Fibroblast of skin of left quadriceps (primary cell): ENCODE data around the gene RPS6KA3.
"Not testable (repeated sequence)": the region's sequence is repeated elsewhere in the genome, so short reads cannot be mapped to it uniquely, and the experiment has no call there.

ENCODE experiments used
- DNase-seq, 2 experiments: peaks; one replicate each; pipeline ENCODE4 v3.0.0-alpha.2; 2013; ENCODE audit warnings: low read depth in 2 of 2

RPS6KA3 gene

DNA sequence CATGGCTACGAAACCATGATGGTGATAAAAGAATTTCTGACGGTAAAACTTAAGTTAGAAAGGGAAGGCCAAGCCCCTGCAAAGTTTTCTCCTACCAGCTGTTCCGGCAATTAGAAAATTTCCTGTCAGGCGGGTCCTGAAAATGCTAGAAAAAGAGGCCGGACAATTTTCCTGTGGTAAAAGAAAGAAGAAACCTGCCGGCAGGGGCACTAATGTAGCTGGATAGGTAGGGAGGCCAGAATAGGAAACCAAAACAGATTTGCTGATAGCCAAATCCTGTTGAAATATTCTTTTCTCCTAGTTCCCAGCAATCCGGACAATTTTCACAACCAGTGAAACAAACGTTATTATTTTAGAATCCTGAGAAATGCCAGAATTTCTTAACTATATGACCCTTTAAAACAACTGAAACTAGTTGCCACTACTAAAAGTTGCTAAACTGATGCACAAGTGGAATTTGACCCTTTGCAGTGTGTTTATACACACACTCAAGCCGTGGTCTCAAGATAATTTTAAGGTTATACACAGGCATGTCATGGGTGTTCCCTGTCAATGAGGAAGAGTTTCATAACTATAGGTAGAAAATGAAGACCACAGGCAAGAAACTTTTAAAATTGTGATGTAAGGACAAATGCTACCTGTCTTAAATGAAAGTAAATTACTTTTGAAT, 47.7 kb downstream of the RPS6KA3 start:
- DNase-seq, result no peak

DNA sequence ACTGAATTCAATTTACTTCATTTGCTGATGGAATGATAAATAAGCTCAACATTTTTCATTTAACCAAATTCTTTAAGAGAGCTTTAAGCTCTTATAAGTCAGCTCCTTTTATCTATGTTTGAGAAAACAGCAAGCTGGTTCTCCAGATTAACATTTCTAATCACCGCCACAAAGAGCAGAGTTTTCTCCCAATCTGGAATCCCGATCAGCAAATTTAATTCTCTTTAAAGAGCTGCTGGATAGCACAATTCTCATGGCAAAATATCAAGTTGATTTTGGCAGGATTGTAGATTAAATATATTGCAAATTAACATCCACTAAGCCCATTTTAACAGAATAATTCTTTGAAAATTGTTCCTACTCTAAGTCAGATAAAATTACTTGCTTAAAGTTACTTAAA, 48.8 kb downstream of the RPS6KA3 start:
- no peak for DNase-seq

DNA sequence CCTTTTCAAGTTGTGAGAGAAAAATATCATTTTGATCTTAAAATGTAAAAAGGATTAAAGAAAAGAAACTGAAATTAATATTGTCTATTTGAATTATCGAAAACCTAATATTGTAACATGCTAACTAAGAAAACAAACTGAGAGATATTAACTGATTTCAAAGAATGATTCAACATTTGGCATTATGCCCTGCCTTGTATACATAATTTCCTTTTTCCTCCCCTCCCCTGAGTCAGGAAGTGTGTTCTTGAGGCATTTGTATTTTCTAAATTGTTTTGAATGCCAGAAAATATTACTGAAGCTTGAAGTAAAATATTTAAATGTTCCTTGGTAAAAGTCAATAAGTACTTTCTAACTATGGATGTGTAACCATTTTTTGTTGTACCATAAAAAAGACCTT, 49.4 kb downstream of the RPS6KA3 start:
- DNase-seq, result peak; percentile 24 to 31

DNA sequence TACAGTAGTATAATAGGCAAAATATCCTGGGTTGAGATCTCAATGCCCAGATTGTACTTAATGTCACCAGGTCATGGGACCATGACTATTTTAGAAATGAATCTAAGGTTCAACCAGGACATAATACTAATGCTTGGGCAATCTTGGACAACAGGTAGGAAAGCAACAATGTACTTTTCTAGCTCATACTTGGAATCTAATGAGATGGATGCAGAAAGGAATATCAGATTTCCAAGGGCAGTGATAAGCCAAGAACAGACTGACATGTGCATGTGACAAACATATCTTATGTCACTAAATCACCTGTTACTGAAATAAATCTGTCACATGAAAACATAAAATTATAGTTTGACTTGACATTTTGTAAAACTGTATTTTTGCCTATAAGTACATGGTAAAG, 51.1 kb downstream of the RPS6KA3 start:
- no peak for DNase-seq

DNA sequence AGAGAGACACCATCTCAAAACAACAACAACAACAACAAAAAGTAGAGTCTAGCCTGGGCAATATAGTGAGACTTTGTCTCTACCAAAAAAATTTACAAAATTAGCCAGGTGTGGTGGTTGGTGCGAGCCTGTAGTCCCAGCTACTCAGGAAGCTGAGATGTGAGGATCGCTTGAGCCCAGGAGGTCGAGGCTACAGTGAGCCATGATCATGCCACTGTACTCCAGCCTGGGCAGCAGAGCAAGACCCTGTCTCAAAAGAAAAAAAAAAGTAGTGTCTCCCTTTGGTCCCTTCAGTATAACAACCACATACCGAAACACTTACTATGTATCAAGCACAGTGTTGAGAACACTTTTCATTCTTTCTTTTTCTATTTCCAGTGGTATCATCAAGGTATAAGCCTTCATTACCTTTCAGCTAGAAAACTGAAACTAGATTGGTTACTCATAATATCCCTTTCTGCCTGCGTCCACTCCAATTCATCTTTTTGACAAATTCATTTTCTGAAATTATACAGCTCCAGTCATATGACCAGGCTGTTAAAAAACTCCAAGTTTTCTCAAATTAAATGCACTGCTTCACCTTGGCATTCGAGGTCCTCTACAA, 54.1 kb downstream of the RPS6KA3 start:
- DNase-seq, result no peak

DNA sequence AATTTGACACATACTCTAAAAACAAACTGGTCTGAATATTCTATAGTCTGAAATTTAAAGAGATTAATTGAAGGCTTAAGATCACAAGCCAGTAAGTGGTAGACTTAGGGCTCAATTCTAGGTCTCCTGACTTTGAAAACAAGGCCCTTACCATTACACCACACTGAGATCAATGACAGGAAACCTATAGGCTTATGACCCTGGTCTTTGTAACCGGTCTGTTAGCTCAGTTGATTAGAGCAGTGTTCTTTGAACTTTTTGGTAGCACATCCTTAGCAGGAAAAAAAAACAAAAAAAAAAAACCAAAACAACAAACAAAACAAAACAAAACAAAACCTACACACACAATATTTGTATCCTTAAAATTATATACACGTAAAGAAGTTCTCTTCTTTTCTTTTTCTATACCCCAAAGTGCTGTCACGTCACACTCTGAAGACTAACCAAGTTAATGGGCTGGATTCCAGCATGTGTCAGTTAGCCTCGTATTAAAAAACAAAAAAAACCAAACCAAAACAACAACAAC, 55.4 kb downstream of the RPS6KA3 start:
- DNase-seq, result no peak

DNA sequence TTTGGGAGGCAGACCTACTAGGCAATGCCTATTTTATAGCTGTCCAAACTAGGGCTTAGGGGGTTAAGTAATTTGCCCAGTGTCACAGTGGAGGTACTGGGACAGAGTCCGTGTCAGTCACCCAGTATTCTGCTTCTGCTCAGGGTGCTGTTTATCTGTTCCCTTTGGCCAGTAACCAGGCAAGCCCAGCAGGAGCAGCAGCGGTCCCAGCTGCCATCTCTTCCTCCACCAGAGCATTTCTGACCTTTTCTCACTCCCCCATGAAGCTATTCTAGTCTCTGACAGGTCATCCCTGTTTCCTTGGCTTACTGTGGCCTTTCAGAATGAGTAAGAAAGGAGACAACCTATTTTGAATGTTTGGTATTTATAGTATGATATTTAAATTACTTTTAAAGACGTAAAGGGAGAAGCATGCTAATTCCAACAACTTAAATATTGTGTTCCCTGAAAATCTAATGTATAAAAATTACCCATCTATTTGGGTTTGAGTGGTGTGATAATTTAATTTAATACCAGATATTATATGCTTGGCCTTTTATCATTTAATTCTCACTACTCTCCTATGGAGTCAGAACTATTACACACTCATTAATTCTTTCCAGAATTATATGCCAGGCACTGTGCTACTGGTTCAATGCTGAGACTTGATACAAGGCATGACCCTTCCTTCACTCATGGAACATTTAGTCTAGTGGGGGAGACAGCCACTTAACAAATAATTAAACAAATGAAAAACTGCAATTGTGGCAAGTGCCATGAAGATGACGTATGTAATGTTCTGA, 60.6 kb downstream of the RPS6KA3 start:
- DNase-seq, result no peak

DNA sequence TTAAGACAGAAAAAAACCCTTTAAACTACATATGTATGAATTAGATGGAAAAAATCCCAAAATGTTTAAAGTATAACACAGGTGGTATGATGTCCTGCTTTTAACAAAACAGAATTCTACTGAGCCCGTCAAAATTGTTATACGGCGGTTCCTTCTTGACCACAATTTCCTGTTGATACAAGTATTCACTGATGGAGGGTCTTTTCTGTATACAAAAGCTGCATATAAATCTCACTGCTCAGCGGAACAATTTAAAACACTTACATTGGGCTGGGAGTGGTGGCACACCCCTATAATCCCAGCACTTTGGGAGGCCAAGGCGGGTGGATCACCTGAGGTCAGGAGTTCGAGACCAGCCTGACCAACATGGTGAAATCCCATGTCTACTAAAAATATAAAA, 62.4 kb downstream of the RPS6KA3 start:
- no peak for DNase-seq

DNA sequence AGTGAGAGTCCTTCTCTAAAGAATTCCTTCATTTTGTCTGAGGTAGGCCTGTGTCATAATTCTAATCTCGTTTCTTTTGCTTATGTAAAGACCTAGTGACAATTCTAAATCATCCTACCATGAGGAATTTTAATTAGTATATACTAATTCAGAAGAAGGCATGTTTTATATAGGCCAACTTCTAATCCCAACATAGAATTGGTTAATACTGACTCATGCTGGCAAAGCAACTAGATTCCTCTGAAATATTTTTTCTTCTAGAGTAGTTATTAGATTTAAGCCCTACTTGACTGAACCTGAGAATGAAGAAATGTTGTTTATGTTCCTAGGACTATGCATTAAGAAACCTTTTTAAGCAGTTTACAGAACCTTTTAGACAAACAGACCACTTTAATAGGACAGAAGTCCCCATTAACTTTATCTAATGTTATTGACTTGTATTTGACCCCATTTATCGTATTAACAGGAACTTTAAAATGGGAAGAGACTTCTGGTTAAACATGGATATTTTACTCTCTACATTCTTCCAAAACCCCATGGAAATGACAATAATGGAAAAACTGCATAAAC, 69.0 kb downstream of the RPS6KA3 start:
- peak in 1 of 2 experiments; percentile 1 for DNase-seq

DNA sequence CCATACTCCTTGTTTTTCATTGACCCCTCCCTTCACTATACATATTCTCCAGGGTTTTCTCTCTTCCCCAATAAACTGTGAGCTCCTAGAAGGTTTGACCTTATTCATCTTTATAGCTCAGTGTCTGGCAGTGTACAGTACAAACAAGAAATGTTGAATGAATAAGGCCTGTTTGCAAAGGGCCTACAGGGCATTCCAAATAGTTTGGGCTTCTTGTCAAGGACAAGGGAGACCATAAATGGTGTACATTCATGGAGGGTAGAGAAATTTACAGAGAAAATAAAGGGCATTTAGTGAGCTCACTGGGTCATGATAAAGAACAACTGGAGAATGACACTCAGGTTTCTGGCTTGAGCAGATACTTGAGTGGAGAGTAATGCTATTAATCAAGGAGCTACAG, 77.5 kb downstream of the RPS6KA3 start:
- DNase-seq, result no peak

DNA sequence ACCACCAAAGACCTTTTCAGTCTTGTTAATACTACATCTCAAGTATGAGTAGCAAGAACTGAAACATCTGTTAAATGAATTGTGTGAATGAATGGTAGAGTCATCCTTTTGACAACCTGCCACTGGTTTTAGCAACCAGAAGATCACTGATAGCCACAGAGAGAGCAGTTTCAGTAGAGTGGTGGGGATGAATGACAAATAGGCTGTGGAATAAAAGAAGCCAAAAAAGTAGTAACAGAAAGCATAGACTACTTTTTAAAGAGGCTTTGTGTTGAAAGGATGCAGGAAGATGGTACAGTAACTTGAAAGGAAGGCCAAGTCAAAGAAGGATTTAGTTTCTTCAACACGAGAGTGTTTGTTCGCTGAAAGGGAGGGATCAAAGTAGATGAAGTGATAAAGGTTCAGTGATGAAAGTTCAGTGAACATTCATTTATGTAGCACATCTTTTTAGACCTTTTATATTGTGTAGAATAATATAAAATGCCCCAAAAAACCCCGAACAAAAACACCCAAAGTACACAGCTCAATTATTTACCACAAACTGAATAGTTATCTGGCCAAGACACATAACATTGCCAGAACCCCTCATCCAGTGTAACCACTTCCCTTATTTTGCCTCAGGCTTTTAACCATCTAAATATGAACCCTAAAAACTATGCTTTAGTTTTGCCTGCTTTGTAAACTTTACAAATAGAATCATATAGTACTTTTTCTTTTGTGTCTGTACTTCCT, 84.9 kb downstream of the RPS6KA3 start:
- no peak for DNase-seq

DNA sequence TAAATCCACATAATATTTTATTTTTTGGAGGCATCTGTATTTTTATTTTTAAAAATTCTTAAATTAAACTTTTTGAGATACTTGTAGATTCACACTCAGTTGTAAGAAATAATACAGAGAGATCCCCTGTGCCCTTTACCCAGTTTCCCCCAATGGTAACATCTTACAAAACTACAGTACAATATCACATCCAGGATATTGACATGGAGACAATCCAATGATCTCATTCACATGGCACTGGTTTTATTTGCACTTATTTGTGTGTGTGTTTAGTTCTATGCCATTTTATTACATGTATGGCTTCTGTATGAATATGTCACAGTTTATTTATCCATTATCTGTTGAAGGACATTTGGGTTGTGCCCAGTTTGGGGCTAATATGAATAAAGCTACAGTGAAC, 89.6 kb downstream of the RPS6KA3 start:
- no peak for DNase-seq

DNA sequence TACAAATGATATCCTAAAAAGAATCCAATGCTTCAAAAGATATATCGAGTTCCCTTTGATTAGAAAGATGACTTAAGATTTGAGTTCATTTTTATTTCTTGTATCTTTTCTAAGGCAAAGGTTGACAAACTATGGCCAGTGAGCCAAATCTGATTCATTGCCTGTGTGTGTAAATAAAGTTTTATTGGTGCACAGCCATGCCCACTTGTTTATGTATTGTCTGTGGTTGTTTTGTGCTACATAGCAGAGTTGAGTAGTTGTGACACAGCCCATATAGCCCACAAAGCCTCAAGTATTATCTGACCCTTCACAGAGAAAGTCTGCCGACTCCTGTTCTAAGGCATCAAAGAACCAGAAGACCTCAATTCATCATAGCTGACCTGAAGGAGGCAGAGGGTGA, 92.9 kb downstream of the RPS6KA3 start:
- DNase-seq, result no peak

DNA sequence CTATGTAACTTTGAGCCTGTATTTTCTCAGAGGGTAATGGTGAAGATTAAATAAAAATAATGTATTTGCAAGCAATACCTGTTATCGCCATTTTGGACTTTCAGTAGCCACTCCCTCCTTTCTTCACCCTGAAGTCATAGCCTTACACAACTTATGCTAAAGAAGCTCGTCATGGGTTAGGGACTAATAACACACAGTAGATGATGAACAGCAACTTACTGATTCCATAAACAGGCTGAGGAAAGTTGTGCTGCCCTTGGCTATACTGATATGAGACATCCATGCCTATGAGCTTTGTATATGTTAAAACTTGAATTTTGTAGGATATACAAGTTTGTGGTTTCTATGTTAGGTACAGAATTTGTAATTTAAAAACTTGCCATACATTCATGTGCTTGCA, 93.4 kb downstream of the RPS6KA3 start:
- no peak for DNase-seq

DNA sequence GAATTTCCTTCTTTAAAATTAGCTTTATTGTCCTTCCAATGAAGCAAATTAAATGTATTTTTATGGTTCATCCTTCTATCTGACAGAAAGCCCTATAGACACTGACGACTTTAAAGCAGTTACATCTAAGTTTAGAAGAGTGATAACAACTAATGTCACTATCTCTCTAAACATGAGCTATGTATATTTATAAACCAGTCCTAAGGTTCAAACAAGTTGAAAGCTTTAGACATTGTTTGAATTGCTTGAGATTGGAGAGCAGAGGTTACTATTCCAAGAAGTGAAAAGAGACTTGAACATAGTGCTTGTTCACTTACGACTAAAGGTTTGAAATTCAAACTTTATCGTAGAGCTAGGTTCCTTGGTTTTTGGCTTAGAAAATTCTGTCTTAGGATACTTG, 94.8 kb downstream of the RPS6KA3 start:
- DNase-seq, result no peak

DNA sequence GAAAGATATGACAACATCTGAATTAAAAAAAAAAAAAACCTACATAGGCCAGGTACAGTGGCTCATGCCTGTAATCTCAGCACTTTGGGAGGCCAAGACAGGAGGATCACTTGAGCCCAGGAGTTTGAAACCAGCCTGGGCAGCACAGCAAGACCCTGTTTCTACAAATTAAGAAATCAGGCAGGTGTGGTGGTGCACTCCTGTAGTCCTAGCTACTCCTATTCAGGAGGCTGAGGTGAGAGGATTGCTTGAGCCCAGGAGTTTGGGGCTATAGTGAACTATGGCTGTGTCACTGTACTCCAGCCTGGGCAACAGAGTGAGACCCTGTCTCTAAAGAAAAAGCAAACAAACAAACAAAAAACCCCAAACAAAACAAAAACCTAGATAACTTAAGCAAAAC, 104.2 kb downstream of the RPS6KA3 start:
- not testable (repeated sequence) for DNase-seq

DNA sequence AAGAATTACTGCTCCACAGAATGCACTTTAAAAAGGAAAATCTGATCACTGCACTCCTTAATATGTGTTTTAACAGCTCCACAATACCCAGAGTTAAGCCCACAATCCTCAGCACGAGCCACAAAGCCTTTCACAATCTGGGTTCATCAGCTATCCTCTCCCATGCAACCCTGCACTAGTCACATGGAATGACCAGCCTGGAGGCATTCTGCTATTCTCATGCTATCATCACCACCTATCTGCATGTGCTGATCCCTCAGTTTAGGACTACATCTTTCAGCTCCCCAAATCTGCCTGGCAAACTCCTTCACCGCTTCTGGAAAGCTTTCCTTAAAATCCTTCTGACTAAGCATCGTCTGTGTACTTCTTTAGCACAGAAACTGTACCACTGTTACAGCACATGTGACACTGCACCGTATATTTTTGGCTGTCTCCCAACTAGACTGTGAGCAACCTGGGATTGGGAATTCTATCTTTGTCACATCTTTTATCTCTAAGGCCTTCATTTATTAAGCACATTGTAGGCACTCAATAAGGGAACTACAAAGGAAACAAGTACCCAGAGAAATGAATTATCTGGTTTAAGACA, 106.8 kb downstream of the RPS6KA3 start:
- no peak for DNase-seq

DNA sequence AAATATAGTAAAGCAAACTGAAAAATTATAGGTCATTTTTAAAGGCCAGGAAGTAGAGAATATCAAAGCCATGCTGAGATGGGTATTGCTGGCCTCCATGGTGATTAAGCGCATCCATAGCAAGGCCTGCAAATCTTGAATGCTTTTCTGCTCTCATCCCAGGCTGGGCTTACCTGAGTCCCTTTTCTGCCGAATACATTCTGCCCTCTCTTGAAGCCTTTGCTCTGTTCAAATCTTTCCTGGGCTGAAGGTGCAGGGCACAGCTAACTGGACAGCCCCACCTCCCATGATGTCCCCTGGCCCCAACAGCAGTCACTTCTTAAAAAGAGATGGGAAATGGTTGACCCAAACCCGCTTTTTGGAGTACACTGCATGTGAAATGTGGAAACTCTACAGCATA, 115.0 kb downstream of the RPS6KA3 start:
- DNase-seq, result no peak

DNA sequence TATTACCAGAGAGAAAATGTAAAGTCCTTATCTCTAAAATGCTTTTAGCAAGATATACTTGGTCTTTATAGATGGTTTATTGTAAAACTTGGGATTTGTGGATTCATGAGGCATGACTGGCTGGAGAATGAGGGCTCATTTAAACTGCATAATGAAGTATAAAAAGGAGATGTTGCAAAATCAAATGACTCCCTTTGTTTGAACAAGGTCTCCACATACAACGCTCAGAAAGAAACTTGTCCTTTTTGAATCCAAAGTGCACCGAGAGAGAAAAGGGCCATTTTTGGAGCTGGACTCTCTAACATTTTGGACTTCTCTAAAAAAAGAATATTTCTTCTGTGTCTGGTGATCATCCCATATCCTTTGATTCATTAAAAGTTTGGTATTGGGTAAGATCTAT, 117.4 kb downstream of the RPS6KA3 start:
- DNase-seq, result no peak

DNA sequence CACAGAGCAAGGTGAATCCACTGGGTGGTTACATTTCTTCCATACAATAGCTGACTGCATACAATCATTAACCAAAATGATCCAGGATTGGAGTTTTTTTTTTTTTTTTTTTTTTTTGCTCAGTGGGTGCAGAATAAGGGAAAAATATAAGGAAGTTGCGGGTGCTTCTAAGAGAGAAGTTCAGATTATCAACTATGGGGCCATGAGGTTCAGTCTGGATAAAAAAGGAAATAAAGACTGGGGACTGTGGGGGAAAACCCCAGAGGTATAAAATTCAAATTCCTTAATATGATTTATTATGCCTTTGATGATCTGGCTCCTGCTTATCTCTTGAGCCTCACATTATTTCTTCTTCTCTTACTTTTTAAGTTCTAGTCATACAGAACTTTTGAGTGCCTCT, 119.1 kb downstream of the RPS6KA3 start:
- no peak for DNase-seq

DNA sequence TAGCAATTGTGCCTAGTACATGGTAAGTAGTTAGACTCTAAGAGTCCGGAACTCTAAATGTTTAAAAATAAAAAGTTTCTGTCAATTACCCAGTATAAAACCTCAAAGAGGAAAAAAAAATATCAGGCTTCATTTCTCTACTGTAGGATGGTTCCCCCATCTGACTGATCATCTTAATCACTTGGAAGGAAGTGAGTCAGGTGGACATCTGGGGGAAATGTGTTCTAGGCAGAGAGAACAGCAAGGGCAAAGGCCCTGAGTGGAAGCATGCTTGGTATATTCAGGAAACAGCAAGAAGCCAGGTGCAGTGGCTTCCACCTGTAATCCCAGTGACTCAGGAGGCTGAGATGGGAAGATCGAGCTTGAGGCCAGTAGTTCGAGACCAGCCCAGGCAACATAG, 122.2 kb downstream of the RPS6KA3 start:
- DNase-seq, result peak; percentile 14 to 15
